Activated CD4-positive, alpha-beta memory T cell treated with anti-CD3 and anti-CD28 coated beads for 36 hours (primary cell): ENCODE data around the gene C5orf63. TPM values are rescaled to one million over a fixed set of nuclear protein-coding genes. Genes with fewer than 3 reads are reported as not detected.

Experiments used
- CTCF ChIA-PET: fragments of 350-600 bp; sonication (Branson Sonifier 250); formaldehyde crosslinking; loops from one replicate; lab custom pipeline; 2021; ENCODE audit warnings: antibody characterized with exemption, inconsistent platforms; lab: Charles Lee
- POLR2A ChIA-PET: fragments of 350-600 bp; sonication (Branson Sonifier 250); formaldehyde crosslinking; loops from one replicate; lab custom pipeline; 2021; ENCODE audit warnings: antibody characterized with exemption; lab: Charles Lee
- DNase-seq: peaks from one replicate; pipeline ENCODE4 v3.0.0-alpha.2; 2020
- H3K27ac Mint-ChIP-seq: one replicate; pipeline ENCODE4 v1.8.0; 2021; ENCODE audit warnings: mixed read lengths
- H3K27me3 Mint-ChIP-seq: one replicate; pipeline ENCODE4 v1.8.0; 2021; ENCODE audit warnings: mixed read lengths
- H3K36me3 Mint-ChIP-seq: one replicate; pipeline ENCODE4 v1.8.0; 2021; ENCODE audit warnings: mixed read lengths
- H3K4me1 Mint-ChIP-seq: one replicate; pipeline ENCODE4 v1.8.0; 2021; ENCODE audit warnings: low read depth, mixed read lengths
- H3K4me3 Mint-ChIP-seq: one replicate; pipeline ENCODE4 v1.8.0; 2021; ENCODE audit warnings: mild to moderate bottlenecking, mixed read lengths
- H3K9me3 Mint-ChIP-seq: one replicate; pipeline ENCODE4 v1.8.0; 2021; ENCODE audit warnings: mixed read lengths
- intact Hi-C: fragments of 100-400 bp; cut with micrococcal nuclease; formaldehyde crosslinking; loops from one replicate; pipeline ENCODE4 v1.15.1; 2023
- total RNA-seq, 2 experiments: library from RNA; stranded (reverse); gene quantifications; one replicate each; pipeline ENCODE4 v1.2.3, GENCODE V29; 2021

The C5orf63 gene
- total RNA-seq, 2 experiments from 2014 or later, result 9.4 to 9.7 TPM

GRCh38 chr5:127046343-127047072 lies 26.8 kb downstream of the C5orf63 start:
- H3K4me1 Mint-ChIP-seq, result no peaks in the 10 kb centered on the region
- intact Hi-C loops, result no loop called here
- H3K27me3 Mint-ChIP-seq, result no peaks in the 10 kb centered on the region
- CTCF ChIA-PET, result no interaction called here
- POLR2A ChIA-PET, result no interaction called here
- H3K36me3 Mint-ChIP-seq, result peaks cover 2% of the 10 kb centered on the region
- no peak overlapping the region for H3K27ac Mint-ChIP-seq
- no peak overlapping the region for H3K4me3 Mint-ChIP-seq
- DNase-seq, result no peak
- no peaks in the 10 kb centered on the region for H3K9me3 Mint-ChIP-seq

DNA sequence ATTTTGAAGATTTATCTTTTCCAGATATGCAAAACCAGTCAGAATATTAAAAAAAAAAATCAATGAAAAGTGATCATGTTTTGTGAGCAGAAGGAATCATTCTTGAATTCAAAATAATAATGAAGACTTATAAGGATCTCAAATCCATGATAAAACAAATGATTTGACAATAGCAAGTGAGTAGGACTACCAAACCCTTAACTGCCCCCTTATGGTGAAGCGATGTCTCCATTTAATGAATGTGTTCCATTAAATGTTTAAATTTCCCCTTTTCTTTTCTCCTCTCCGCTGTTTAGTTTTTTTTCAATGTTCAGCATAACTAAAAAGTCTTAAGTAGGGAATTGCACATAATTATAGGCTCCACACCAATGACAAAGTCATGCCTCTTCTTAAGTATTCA lies 30.7 kb downstream of the C5orf63 start:
- no peaks in the 10 kb centered on the region for H3K4me1 Mint-ChIP-seq
- DNase-seq, result no peak
- intact Hi-C loops, result no loop called here

DNA sequence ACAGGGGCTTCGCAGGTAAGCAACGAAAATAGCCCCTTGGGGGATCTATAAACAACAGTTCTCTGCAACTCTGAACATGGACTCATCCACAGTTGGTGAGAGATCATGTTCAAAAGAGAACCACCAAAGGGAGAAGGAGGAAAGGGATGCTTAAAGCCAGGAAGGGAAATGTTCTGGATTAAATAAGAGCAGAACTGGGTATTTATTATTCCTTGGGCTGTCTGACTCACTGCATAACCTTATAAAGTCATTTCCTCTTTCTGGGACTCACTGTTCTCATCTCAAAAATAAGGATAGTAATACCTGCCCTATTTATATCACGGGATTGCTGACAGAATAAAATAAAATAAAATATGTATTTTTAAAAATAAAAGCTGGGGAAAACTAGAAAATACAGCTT lies 31.7 kb downstream of the C5orf63 start:
- Mint-ChIP-seq H3K36me3 (no peaks in the 10 kb centered on the region), H3K9me3 (no peaks in the 10 kb centered on the region), H3K4me3 (no peak overlapping the region), H3K27ac (no peak overlapping the region), H3K4me1 (no peaks in the 10 kb centered on the region), H3K27me3 (no peaks in the 10 kb centered on the region)
- DNase-seq, result no peak
- CTCF ChIA-PET, result no interaction called here
- POLR2A ChIA-PET, result no interaction called here
- intact Hi-C loops, result no loop called here

More for the DNA sequence above, 30.7 kb downstream of the C5orf63 start:
- Mint-ChIP-seq H3K36me3 (peaks cover 2% of the 10 kb centered on the region), H3K27me3 (no peaks in the 10 kb centered on the region), H3K4me3 (no peak overlapping the region), H3K9me3 (no peaks in the 10 kb centered on the region), H3K27ac (no peak overlapping the region)
- ChIA-PET CTCF (no interaction called here), POLR2A (no interaction called here)

DNA sequence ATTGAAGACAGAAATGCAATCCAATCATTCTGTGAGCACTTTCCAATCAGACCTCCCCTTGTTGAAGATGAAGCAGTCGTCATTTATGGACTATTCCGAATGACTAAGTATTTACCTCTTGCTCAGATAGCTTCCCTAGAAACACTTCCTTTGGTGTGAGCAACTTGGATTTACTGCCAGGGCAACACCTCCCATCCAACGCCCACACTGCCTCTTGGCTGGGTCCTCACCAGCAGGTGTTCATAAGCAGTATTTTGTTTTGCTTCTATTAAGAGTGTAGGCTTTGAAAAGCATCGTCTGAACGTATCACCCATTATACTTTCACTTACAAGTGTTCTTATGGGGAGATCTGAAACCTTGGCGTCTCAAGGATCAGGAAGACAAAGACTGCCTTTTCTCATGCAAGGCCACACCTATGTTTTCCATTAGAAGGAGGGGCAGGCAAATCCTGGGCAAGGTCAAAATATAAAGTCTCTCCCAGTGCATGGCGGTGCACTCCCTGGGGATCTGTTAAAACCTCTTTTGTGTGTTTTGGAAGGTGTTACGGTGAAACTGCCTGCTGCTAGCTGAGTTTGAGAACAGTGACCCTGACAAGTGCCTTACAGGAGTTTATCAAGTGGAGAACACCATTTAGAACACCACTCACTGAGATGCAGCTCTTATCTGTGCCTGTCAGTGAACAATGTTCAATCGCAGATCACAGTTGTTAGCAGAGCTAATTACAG lies 32.3 kb downstream of the C5orf63 start:
- no peak overlapping the region for H3K27ac Mint-ChIP-seq
- no peaks in the 10 kb centered on the region for H3K36me3 Mint-ChIP-seq
- POLR2A ChIA-PET, result no interaction called here
- no peaks in the 10 kb centered on the region for H3K9me3 Mint-ChIP-seq
- H3K4me1 Mint-ChIP-seq, result no peaks in the 10 kb centered on the region
- DNase-seq, result no peak
- intact Hi-C loops, result no loop called here
- H3K27me3 Mint-ChIP-seq, result no peaks in the 10 kb centered on the region
- H3K4me3 Mint-ChIP-seq, result no peak overlapping the region
- CTCF ChIA-PET, result no interaction called here

DNA sequence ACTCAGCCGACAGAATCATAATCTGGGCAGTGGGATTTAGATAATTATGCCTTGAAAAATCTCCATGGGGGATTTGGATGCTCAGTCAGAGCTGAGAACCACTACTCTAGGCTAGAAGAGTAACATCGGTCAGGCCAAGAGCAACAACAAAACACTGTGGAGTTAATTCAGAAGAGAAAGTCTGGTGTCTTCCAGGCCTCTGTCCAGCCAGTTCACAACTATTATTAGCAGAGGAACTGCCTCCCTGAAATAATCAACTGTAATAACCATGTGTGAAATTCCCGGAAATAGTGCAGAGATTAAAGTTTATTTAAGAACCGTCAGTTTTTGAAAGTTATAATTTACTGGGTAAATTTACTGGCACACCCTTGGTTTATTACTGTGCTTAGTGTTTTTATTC lies 34.8 kb downstream of the C5orf63 start:
- intact Hi-C loops, result loop anchor here (10.0 kb wide), 3 partner anchors 224 to 476 kb away; partner anchors contain the start of gene PRRC1
- Mint-ChIP-seq H3K4me1 (no peaks in the 10 kb centered on the region), H3K9me3 (no peaks in the 10 kb centered on the region), H3K36me3 (no peaks in the 10 kb centered on the region), H3K4me3 (no peak overlapping the region), H3K27ac (no peak overlapping the region), H3K27me3 (no peaks in the 10 kb centered on the region)
- no peak for DNase-seq
- CTCF ChIA-PET, result no interaction called here
- POLR2A ChIA-PET, result no interaction called here

GRCh38 chr5:127031863-127032232 lies 41.5 kb downstream of the C5orf63 start:
- Mint-ChIP-seq H3K4me1 (peaks cover 16% of the 10 kb centered on the region), H3K36me3 (no peaks in the 10 kb centered on the region), H3K27ac (no peak overlapping the region)

GRCh38 chr5:127031147-127031862 lies 42.0 kb downstream of the C5orf63 start:
- peaks cover 3% of the 10 kb centered on the region for H3K27me3 Mint-ChIP-seq
- no peak overlapping the region for H3K27ac Mint-ChIP-seq
- no peaks in the 10 kb centered on the region for H3K9me3 Mint-ChIP-seq
- intact Hi-C loops, result loop anchor here (2.0 to 10.0 kb wide), 9 partner anchors 19 to 1051 kb away; partner anchors contain the start of genes PHAX, PRRC1 and SLC12A2
- H3K4me1 Mint-ChIP-seq, result peaks cover 16% of the 10 kb centered on the region
- H3K36me3 Mint-ChIP-seq, result no peaks in the 10 kb centered on the region
- peak overlapping the region; percentile 89 for H3K4me3 Mint-ChIP-seq
- ChIA-PET POLR2A (interaction anchor here (0.8 to 1.7 kb wide), 5 partner anchors 14 to 254 kb away, joined by 3 to 6 read pairs (median 3); partner anchors contain the start of gene LMNB1), CTCF (interaction anchor here (1.3 to 1.7 kb wide), 2 partner anchors 253 to 281 kb away, joined by 3 to 5 read pairs; no protein-coding TSS in a partner anchor)
- DNase-seq, result peak; percentile 42

More at GRCh38 chr5:127031863-127032232, 41.5 kb downstream of the C5orf63 start:
- POLR2A ChIA-PET, result interaction anchor here (0.8 to 1.7 kb wide), 2 partner anchors 254 to 255 kb away, joined by 3 to 5 read pairs; partner anchors contain the start of gene LMNB1
- H3K27me3 Mint-ChIP-seq, result peaks cover 3% of the 10 kb centered on the region
- DNase-seq, result no peak
- H3K9me3 Mint-ChIP-seq, result no peaks in the 10 kb centered on the region
- CTCF ChIA-PET, result interaction anchor here (1.3 to 1.7 kb wide), 2 partner anchors 254 to 281 kb away, joined by 3 to 5 read pairs; no protein-coding TSS in a partner anchor
- intact Hi-C loops, result loop anchor here (2.0 to 10.0 kb wide), 9 partner anchors 19 to 1051 kb away; partner anchors contain the start of genes PHAX, PRRC1 and SLC12A2
- H3K4me3 Mint-ChIP-seq, result peak overlapping the region; percentile 89

DNA sequence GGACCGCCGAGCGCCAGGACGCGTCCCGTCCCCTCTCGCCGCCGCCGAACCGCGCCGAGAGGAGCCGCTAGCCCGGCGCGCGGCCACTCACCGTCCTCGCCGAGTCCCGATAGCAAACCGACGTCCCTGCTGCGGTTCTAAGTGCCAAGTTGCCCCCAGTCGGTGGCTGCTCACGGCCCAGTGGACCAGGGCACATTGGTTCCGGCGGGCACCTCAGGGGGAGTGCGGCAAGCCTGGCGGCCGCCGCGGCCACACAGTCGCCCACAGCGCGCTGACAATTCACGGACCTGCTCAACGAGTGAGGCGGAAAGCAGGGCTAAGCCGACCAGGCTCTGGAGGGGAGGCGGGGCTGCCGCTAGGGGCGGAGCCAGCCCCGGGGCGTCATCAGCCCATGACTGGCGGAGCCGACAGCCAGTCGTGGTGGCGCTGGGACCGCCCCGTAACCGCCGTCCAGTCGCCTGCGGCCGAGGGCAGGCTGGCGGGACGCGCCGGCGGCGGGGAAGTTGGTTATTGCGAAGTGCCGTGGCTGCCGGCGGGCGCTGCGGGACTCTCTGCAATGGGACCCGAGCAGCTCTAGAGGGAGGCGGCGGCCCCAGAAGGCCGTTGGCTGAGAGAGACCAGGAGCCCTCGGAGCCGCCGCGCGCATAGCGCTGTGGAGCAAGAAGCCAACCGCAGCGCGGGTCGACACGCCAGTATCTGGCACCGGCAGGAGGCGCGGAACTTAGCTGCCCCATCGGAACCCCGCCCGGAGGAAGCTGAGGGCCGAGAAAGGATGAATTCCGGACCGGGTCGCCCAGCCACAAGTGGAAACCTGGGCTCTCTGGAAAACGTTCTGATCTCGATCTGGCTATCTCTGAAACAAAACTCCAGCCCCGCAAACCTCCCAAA lies 42.8 kb downstream of the C5orf63 start, which contains the start of gene MARCHF3:
Gene MARCHF3 (minus strand): TSS at position 300 of the 888 bp plus-strand sequence. CDS start 112,387 bp downstream, outside the sequence.
- H3K27me3 Mint-ChIP-seq, result peaks cover 3% of the 10 kb centered on the region
- peaks cover 16% of the 10 kb centered on the region for H3K4me1 Mint-ChIP-seq
- intact Hi-C loops, result loop anchor here (1.0 to 10.0 kb wide), 12 partner anchors 18 to 1052 kb away; partner anchors contain the start of genes PHAX, PRRC1 and SLC12A2
- H3K9me3 Mint-ChIP-seq, result no peaks in the 10 kb centered on the region
- H3K27ac Mint-ChIP-seq, result no peak within 1 kb of the TSS
- H3K4me3 Mint-ChIP-seq, result peak within 1 kb of the TSS; percentile 89
- POLR2A ChIA-PET, result interaction anchor here (0.9 to 1.7 kb wide), 4 partner anchors 13 to 252 kb away, joined by 3 to 6 read pairs (median 4); no protein-coding TSS in a partner anchor
- CTCF ChIA-PET, result interaction anchor here (1.3 to 1.7 kb wide), 3 partner anchors 13 to 282 kb away, joined by 3 to 5 read pairs (median 3); no protein-coding TSS in a partner anchor
- DNase-seq, result peak; percentile 96
- H3K36me3 Mint-ChIP-seq, result no peaks in the 10 kb centered on the region

DNA sequence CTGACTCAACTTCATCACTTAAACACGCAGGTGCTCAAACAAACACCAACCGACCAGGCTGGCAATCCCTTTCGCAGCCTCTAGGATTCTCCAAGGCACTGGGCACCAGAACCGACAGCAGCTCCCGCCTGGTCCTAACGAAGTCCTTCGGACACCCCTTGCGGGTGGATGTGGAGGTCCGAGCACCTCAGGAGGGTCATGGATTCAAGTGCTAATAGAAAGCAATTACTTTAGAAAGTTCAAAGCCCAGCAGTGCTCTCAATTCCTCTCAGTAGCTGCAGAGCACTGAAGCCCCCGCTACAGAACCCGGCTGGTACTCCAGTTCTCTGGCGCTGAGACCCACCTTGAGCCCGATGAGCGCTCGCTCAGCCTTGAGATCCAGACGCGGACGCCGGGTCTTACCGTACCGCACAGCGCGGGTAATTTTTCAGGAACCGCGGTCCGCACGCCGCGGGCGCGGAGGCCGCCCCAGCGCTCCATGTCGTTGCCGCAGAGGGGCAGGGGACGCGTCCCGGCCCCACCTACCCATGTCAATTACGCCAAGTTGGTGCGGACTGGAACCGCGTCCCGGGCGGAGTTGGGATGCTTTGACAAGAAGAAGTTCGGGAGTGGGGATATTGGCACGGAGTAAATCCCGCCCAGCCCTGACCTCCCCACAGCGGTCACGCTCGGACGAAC lies 43.6 kb downstream of the C5orf63 start:
- intact Hi-C loops, result loop anchor here (1.0 to 10.0 kb wide), 13 partner anchors 17 to 1053 kb away; partner anchors contain the start of genes PHAX, PRRC1 and SLC12A2
- peak overlapping the region; percentile 89 for H3K4me3 Mint-ChIP-seq
- H3K36me3 Mint-ChIP-seq, result no peaks in the 10 kb centered on the region
- CTCF ChIA-PET, result interaction anchor here (1.3 kb wide), 1 partner anchor 12 kb away, joined by 3 read pairs; no protein-coding TSS in a partner anchor
- POLR2A ChIA-PET, result interaction anchor here (0.8 to 1.2 kb wide), 2 partner anchors 58 to 252 kb away, joined by 3 read pairs; no protein-coding TSS in a partner anchor
- peak; percentile 71 for DNase-seq
- no peak overlapping the region for H3K27ac Mint-ChIP-seq
- no peaks in the 10 kb centered on the region for H3K9me3 Mint-ChIP-seq
- peaks cover 16% of the 10 kb centered on the region for H3K4me1 Mint-ChIP-seq
- H3K27me3 Mint-ChIP-seq, result peaks cover 3% of the 10 kb centered on the region
